ENCODE data around the gene BOD1L1. TPM values are rescaled to one million over a fixed set of nuclear protein-coding genes. Genes with fewer than 3 reads are reported as not detected.

Gene BOD1L1
- total and polyA plus RNA-seq, 9 donors: 21.2 to 41.6 (median 38.3) TPM

GRCh38 chr4:13665701-13666660 is 38.5 kb upstream of the BOD1L1 start:
- 58 to 68% (median 62%) methylated on average over 5 of the region's 5 CpGs for WGBS, 3 donors
- intact Hi-C loops (cut with DNase I): no loop called here
- Histone ChIP-seq H3K4me1 (ENCODE audit: insufficient read depth) (no peaks in the 10 kb centered on the region), H3K9me3 (peaks cover 0 to 3% of the 10 kb centered on the region in 2 donors), H3K27ac (no peak overlapping the region), H3K36me3 (no peaks in the 10 kb centered on the region), H3K27me3 (no peaks in the 10 kb centered on the region), H3K4me3 (no peak overlapping the region)
- DNase-seq: no peak
- TF ChIP-seq CTCF (IDR thresholded peaks at IDR 0.05) (no peak), EP300 (IDR thresholded peaks at IDR 0.05) (no peak), POLR2A (IDR thresholded peaks at IDR 0.05) (no peak)

- no peaks in the 10 kb centered on the region for H3K27me3 ChIP-seq
- H3K27ac ChIP-seq: no peak overlapping the region
- no peak for TF ChIP-seq CTCF (IDR thresholded peaks at IDR 0.05)
- TF ChIP-seq POLR2A (IDR thresholded peaks at IDR 0.05): no peak
- no peak for TF ChIP-seq EP300 (IDR thresholded peaks at IDR 0.05)
- 65 to 78% (median 68%) methylated on average over 6 of the region's 6 CpGs for WGBS, 3 donors
- H3K36me3 ChIP-seq: no peaks in the 10 kb centered on the region
- no peaks in the 10 kb centered on the region for H3K9me3 ChIP-seq
- no peaks in the 10 kb centered on the region for H3K4me1 ChIP-seq (ENCODE audit: insufficient read depth)
- no peak for DNase-seq
- H3K4me3 ChIP-seq: no peak overlapping the region
- intact Hi-C loops (cut with DNase I): loop anchor here in 1 of 4 donors (10.0 kb wide), 1 partner anchor 1505 kb away; no protein-coding TSS in a partner anchor
Measured at GRCh38 chr4:13659341-13660070, 32.0 kb upstream of the BOD1L1 start.

GRCh38 chr4:13656569-13657405 is 29.3 kb upstream of the BOD1L1 start:
- peak in 4 of 5 donors; percentile 49 to 63 (median 58) for DNase-seq
- no peaks in the 10 kb centered on the region for H3K36me3 ChIP-seq
- no peak for TF ChIP-seq POLR2A (IDR thresholded peaks at IDR 0.05)
- TF ChIP-seq CTCF (IDR thresholded peaks at IDR 0.05): peak; percentile 22 to 79 (median 43)
- 17 to 21% (median 18%) methylated on average over 13 of the region's 13 CpGs for WGBS, 3 donors
- H3K4me3 ChIP-seq: peak overlapping the region; percentile 15
- intact Hi-C loops (cut with DNase I): loop anchor here in 1 of 4 donors (10.0 kb wide), 1 partner anchor 1508 kb away; no protein-coding TSS in a partner anchor
- H3K4me1 ChIP-seq (ENCODE audit: insufficient read depth): no peaks in the 10 kb centered on the region
- H3K27ac ChIP-seq: no peak overlapping the region
- no peaks in the 10 kb centered on the region for H3K27me3 ChIP-seq
- no peaks in the 10 kb centered on the region for H3K9me3 ChIP-seq

Measured in ovary (tissue), 9 donors.